HepG2 (cell line): ENCODE measurements around the gene GALP. TPM values are rescaled to one million over a fixed set of nuclear protein-coding genes. Genes with fewer than 3 reads are reported as not detected.
A peak's percentile ranks its signal among the peaks of the same experiment; 100 is the strongest.

ENCODE experiments used
- BRCA1 ChIP-seq: sonication (generic); formaldehyde crosslinking; IDR thresholded peaks from 2 replicates; pipeline ENCODE4 v1.4.0; 2020; ENCODE audit warnings: missing genetic modification reagents
- DZIP1 ChIP-seq: sonication (generic); formaldehyde crosslinking; IDR thresholded peaks from 2 replicates; pipeline ENCODE4 v1.5.0; 2020; ENCODE audit warnings: mild to moderate bottlenecking, missing genetic modification reagents
- POGZ ChIP-seq: sonication (generic); formaldehyde crosslinking; IDR thresholded peaks from 2 replicates; pipeline ENCODE4 v1.4.0; 2020; ENCODE audit warnings: mild to moderate bottlenecking, missing genetic modification reagents
- SP1 ChIP-seq, 2 experiments: fragments of 450-650 bp in 1 of 2; sonication (generic) in 1 of 2; formaldehyde crosslinking in 1 of 2; IDR thresholded peaks; 2 replicates each; pipeline versions ENCODE4 v1.4.0 to v1.6.1; 2016 to 2020; ENCODE audit warnings: missing genetic modification reagents in 1 of 2
- UBTF ChIP-seq: sonication (generic); formaldehyde crosslinking; IDR thresholded peaks from 2 replicates; pipeline ENCODE4 v1.4.0; 2020; ENCODE audit warnings: mild to moderate bottlenecking, missing genetic modification reagents
- ZBTB20 ChIP-seq: sonication (generic); formaldehyde crosslinking; IDR thresholded peaks from 2 replicates; pipeline ENCODE4 v1.8.1; 2023; ENCODE audit warnings: missing genetic modification reagents, low read depth, mild to moderate bottlenecking, borderline replicate concordance
- ZBTB38 ChIP-seq: sonication (generic); formaldehyde crosslinking; IDR thresholded peaks from 2 replicates; pipeline ENCODE4 v1.5.1; 2020; ENCODE audit warnings: mild to moderate bottlenecking, missing genetic modification reagents
- ZNF280B ChIP-seq: sonication (generic); formaldehyde crosslinking; IDR thresholded peaks from 2 replicates; pipeline ENCODE4 v1.5.0; 2020; ENCODE audit warnings: missing genetic modification reagents, mild to moderate bottlenecking, borderline replicate concordance
- ZNF318 ChIP-seq: sonication (generic); formaldehyde crosslinking; IDR thresholded peaks from 2 replicates; pipeline ENCODE4 v1.4.0; 2020; ENCODE audit warnings: mild to moderate bottlenecking, missing genetic modification reagents
- ZNF576 ChIP-seq: sonication (generic); formaldehyde crosslinking; IDR thresholded peaks from 2 replicates; pipeline ENCODE4 v1.4.0; 2020; ENCODE audit warnings: mild to moderate bottlenecking, missing genetic modification reagents
- ZNF782 ChIP-seq: sonication (generic); formaldehyde crosslinking; IDR thresholded peaks from 2 replicates; pipeline ENCODE4 v1.4.0; 2020; ENCODE audit warnings: missing genetic modification reagents, mild to moderate bottlenecking, borderline replicate concordance
- polyA plus RNA-seq, 8 experiments: library from polyadenylated mRNA; depleted of rRNA in 3 of 8; stranded (reverse) in 7 of 8; unstranded in 1 of 8; fragments of >200 nt; fragmentation: Illumina TruSeq in 4 of 8; extraction: Trizol in 4 of 8; gene quantifications; 2 replicates each; pipeline versions ENCODE4 v1.2.1 to v1.2.3, GENCODE V29; 2011 to 2016; ENCODE audit warnings: low read depth in 4 of 8, missing spikeins in 1 of 8, mixed read lengths in 1 of 8; ENCODE audit not compliant: insufficient read depth in 1 of 8
- total RNA-seq, 5 experiments: library from RNA; depleted of rRNA; stranded (reverse); fragments of >200 nt; fragmentation: Illumina TruSeq; extraction: Trizol; gene quantifications; 2 replicates each; pipeline ENCODE4 v1.2.3, GENCODE V29; 2016; ENCODE audit warnings: low read depth in 1 of 5

The GALP gene
- total and polyA plus RNA-seq, 2 of the 13 experiments (the other 11 are each of a cell fraction or from before 2014, with no cell fraction given) = not detected

- TF ChIP-seq ZNF280B (no peak), ZNF318 (CRISPR knock-in tag) (no peak), ZNF782 (no peak), ZBTB20 (CRISPR knock-in tag) (peak; percentile 86; the same call in 1 of the 2 replicates), BRCA1 (CRISPR knock-in tag) (no peak), SP1 (IDR thresholded peaks at IDR 0.05) (no peak), SP1 (CRISPR knock-in tag; IDR thresholded peaks at IDR 0.05) (no peak), UBTF (CRISPR knock-in tag) (no peak; the same call in none of the 2 replicates), ZBTB38 (0 out of 2 replicates have a peak, but pooled peaks have one; percentile 47), DZIP1 (no peak), POGZ (no peak), ZNF576 (CRISPR knock-in tag) (no peak)
Measured at GRCh38 chr19:56170261-56170660, 5.5 kb upstream of the GALP start (continued).
